ENCODE data around the gene SH3BGR. TPM values are rescaled to one million over a fixed set of nuclear protein-coding genes. Genes with fewer than 3 reads are reported as not detected.

Gene SH3BGR
- total RNA-seq, 1 experiment from 2014 or later = 5.2 TPM

DNA sequence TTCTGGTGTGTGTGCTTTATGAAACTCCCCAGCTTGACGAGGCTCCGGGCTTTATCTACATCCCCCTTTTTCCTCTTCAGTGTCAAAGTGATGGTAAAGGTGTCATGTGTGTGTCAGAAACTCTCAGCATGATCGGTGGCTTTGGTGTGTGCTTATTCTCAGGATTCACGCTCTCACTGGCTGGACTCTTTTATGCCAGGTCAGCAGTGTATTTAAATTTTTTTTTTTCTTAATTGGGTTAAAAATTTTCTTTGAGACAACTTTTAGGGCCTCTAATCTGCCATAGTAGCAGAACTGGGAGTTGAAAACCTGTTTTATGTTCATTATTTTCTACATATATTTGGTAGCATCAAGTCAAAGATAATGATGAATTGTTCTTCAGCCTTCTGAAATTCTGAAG, 21.0 kb downstream of the SH3BGR start:
- no peaks in the 10 kb centered on the region for H3K36me3 ChIP-seq
- H3K27ac ChIP-seq = no peak overlapping the region
- no peaks in the 10 kb centered on the region for H3K27me3 ChIP-seq (replicated peaks)
- DNase-seq (ENCODE audit: low read depth in 1 of 2, low spot score in 2 of 2) = no peak
- no peak overlapping the region for H3K4me3 ChIP-seq
- H3K9me3 ChIP-seq (replicated peaks) = no peaks in the 10 kb centered on the region
- no peaks in the 10 kb centered on the region for H3K4me1 ChIP-seq (replicated peaks)

DNA sequence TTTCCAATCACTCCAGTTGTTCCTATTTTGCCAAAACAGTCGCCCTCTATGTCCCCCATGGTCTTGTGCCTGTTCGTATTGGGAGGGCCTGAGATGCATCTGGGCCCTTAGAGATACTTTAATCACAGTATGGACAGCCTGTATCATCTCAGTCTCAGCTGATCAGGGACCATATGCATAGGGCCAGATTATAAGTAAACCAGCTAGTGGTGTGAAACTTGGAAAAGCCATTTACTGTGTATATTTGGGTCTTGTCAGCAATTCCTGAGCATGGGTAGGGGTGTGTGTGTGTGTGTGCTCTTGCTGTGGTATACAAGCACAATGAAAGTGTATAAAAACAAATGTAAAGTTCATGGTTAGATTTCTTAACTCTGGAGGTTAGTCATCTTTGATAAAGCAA, 22.8 kb downstream of the SH3BGR start:
- Histone ChIP-seq H3K27ac (no peak overlapping the region), H3K4me3 (no peak overlapping the region), H3K9me3 (replicated peaks) (no peaks in the 10 kb centered on the region), H3K4me1 (replicated peaks) (no peaks in the 10 kb centered on the region), H3K27me3 (replicated peaks) (no peaks in the 10 kb centered on the region), H3K36me3 (no peaks in the 10 kb centered on the region)
- no peak for DNase-seq (ENCODE audit: low read depth in 1 of 2, low spot score in 2 of 2)

DNA sequence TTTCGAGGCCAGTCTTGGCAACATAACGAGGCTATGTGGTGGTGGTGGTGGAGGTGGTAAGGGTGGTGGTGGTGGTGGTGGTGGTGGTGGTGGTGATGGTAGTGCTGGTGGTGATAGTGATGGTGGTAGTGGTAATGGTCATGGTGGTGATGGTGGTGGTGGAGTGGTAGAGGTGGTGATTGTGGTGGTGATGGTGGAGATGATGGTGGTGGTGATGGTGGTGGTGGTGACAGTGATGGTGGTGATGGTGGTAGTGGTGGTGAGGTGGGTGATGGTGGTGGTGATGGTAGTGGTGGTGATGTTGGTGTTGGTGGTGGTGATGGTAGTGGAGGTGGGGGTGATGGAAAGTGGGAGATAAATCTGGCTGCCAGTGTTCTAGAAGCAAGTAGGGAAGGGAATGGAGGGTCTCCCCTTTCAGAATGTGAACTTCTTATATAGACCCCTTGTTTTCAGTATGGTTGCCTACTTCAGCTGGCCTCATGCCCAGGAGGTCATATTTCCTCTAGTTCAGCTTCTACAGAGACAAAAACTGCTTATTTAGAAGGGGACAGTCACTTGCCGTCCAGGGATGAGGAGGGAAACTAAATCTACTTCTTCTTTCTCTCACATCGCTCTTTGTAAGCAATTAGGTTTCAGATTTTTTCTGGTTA, 27.5 kb downstream of the SH3BGR start:
- Histone ChIP-seq H3K27ac (no peak overlapping the region), H3K4me3 (no peak overlapping the region), H3K4me1 (replicated peaks) (no peaks in the 10 kb centered on the region), H3K27me3 (replicated peaks) (0 out of 2 replicates have a peak, but pooled peaks cover 3% of the 10 kb centered on the region), H3K9me3 (replicated peaks) (no peaks in the 10 kb centered on the region), H3K36me3 (no peaks in the 10 kb centered on the region)
- DNase-seq (ENCODE audit: low read depth in 1 of 2, low spot score in 2 of 2) = no peak

DNA sequence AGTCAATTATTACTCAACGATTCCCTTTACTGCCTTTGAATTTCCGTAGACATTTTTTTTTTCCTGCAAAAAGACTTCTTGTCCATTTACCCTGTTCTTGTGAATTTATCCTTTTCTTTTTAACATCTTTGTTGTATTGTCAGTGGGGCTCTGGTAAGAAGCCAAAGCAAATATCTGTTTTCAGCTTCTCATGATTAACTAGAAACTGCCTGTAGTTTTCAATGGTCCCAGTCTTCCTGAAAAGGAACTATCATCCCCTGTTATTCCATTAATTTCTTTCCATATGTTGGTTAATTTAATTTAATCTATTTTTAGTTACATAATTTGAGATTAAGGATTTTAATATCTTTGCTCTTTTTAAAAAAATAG, 28.0 kb downstream of the SH3BGR start:
- Histone ChIP-seq H3K27ac (no peak overlapping the region), H3K4me1 (replicated peaks) (no peaks in the 10 kb centered on the region), H3K4me3 (no peak overlapping the region), H3K36me3 (no peaks in the 10 kb centered on the region), H3K9me3 (replicated peaks) (no peaks in the 10 kb centered on the region), H3K27me3 (replicated peaks) (0 out of 2 replicates have a peak, but pooled peaks cover 3% of the 10 kb centered on the region)
- DNase-seq (ENCODE audit: low read depth in 1 of 2, low spot score in 2 of 2) = no peak

DNA sequence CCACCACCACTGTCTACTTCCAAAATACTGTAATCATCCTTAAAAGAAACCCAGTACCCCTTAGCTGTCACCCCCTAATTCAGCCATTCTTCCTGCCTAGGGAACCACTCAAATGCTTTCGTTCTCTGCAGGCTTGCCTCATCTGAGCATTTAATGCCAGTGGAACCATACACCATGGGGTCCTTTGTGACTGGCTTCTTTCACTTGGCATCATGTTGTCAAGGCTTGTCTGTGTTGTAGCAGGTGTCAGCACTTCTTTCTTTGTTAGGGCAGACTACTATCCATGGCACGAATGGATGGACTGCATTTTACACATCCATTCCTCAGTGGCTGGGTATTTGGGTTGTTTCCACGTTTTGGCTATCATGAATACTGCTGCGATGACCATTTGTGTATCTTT, 28.5 kb downstream of the SH3BGR start:
- no peak for DNase-seq (ENCODE audit: low read depth in 1 of 2, low spot score in 2 of 2)
- Histone ChIP-seq H3K4me3 (no peak overlapping the region), H3K36me3 (no peaks in the 10 kb centered on the region), H3K27ac (no peak overlapping the region), H3K27me3 (replicated peaks) (0 out of 2 replicates have a peak, but pooled peaks cover 3% of the 10 kb centered on the region), H3K4me1 (replicated peaks) (no peaks in the 10 kb centered on the region), H3K9me3 (replicated peaks) (no peaks in the 10 kb centered on the region)

DNA sequence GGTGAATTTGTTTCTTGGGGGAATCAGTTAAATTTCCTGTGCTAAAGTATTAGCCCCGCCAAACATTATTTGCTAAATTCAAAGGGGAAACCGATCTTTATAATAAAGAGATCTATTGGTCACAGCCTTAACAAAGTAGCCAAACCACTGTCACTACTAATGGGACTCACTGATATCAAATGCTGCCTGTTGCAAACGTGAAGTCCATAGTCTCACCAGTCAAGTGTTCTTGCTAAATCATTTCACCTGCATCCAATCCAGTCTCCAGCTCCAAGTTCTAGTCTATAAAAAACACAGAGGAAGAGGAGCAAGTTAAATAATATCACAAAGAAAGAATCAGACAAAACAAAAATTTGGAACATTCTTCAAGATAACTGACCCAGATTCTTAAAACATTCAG, 30.1 kb downstream of the SH3BGR start:
- Histone ChIP-seq H3K4me3 (no peak overlapping the region), H3K36me3 (no peaks in the 10 kb centered on the region), H3K27ac (no peak overlapping the region), H3K4me1 (replicated peaks) (no peaks in the 10 kb centered on the region), H3K27me3 (replicated peaks) (0 out of 2 replicates have a peak, but pooled peaks cover 3% of the 10 kb centered on the region), H3K9me3 (replicated peaks) (no peaks in the 10 kb centered on the region)
- no peak for DNase-seq (ENCODE audit: low read depth in 1 of 2, low spot score in 2 of 2)

DNA sequence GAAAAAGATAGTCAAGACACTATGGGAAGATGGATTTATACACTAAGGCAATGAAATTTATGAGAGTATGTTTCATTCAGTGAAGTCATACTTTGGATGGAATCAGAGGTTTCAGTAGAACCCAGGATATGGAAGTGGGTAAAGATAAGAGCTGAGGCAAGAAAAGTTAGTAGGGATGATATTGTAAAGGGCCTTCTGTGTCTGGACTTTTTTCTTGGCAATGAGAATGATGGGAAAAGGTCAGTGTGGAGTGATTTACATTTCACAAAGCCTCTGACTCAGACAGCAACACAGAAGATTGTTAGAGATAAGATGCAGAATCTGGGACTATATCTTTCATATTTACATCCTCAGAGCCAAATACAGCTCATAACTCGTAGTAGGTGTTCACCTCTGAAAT, 32.1 kb downstream of the SH3BGR start:
- Histone ChIP-seq H3K36me3 (no peaks in the 10 kb centered on the region), H3K4me1 (replicated peaks) (no peaks in the 10 kb centered on the region), H3K27me3 (replicated peaks) (0 out of 2 replicates have a peak, but pooled peaks cover 3% of the 10 kb centered on the region), H3K27ac (no peak overlapping the region), H3K4me3 (no peak overlapping the region), H3K9me3 (replicated peaks) (no peaks in the 10 kb centered on the region)
- no peak for DNase-seq (ENCODE audit: low read depth in 1 of 2, low spot score in 2 of 2)

DNA sequence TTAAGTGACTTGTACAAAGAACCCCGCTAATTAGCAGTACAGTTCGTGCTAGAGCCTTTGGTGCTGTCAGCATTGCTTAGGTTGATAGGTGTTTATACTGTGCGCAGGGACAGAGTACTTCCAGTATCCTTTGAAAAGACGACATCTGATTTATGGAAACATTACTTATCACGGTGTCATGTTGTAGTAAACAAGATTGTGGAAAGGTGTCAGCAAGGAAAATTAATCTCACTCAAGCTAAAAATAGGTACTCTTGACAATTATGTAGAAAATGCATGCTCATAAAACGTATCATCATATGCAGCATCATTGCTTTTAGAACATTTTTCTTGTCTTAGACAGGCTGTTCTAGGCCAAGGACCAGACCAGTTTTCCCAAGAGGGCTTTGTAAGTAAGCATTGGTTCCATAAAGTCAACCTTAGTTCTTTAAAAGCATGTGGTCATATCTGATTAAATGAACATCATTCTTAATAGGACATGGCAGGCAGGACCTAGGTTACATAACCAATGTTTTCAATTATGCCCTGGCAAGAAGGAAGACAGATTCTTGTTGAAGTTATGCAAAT, 33.0 kb downstream of the SH3BGR start:
- H3K4me1 ChIP-seq (replicated peaks) = no peaks in the 10 kb centered on the region
- H3K27ac ChIP-seq = no peak overlapping the region

DNA sequence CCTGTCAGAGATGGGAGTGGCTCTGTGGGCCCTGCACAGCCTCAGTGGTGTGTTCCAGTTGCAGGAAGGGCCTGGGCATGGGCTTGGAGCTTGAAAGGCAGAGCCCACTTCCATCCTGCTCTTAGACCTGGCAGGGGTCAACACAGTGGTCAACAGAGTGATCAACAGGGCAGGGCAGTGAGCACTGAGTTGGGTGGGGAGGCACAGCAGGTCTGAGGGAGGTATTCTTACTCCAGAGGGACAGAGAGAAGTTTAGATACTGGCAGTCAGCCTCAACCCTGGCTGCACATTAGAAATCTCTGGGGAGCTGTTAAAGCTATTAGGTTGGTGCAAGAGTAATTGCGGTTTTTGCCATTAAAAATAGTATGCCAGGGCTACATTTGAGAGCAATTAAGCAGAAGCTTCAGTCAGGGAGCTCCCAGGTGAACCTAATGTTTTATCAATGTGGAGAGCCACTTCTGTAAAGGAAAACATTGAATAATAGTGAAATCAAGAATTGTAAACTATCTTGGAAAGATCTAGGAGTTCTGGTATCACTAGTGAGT, 37.7 kb downstream of the SH3BGR start:
- H3K27ac ChIP-seq = no peak overlapping the region
- no peak overlapping the region for H3K4me3 ChIP-seq
- no peaks in the 10 kb centered on the region for H3K4me1 ChIP-seq (replicated peaks)
- H3K36me3 ChIP-seq = no peaks in the 10 kb centered on the region
- no peaks in the 10 kb centered on the region for H3K9me3 ChIP-seq (replicated peaks)
- no peaks in the 10 kb centered on the region for H3K27me3 ChIP-seq (replicated peaks)
- no peak for DNase-seq (ENCODE audit: low read depth in 1 of 2, low spot score in 2 of 2)

More for the DNA sequence above, 33.0 kb downstream of the SH3BGR start:
- no peak for DNase-seq (ENCODE audit: low read depth in 1 of 2, low spot score in 2 of 2)
- no peaks in the 10 kb centered on the region for H3K36me3 ChIP-seq
- 0 out of 2 replicates have a peak, but pooled peaks cover 3% of the 10 kb centered on the region for H3K27me3 ChIP-seq (replicated peaks)
- H3K4me3 ChIP-seq = no peak overlapping the region
- H3K9me3 ChIP-seq (replicated peaks) = no peaks in the 10 kb centered on the region

DNA sequence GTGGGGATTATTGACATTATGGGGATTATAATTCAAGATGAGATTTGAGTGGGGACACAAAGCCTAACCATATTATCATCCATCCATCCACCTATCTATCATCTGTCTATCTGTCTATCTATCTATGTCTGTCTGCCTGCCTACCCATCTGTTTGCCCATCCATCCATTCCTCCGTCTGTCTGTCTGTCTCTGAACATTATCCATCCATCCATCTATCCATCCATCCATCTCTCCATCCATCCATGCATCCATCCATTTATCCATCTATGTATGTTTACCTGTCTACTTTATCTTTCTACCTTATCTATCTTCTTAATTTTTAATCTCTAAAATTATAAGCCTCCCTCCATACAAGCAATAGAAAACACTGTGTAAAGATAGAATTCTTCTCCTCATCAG, 47.4 kb downstream of the SH3BGR start:
- H3K27me3 ChIP-seq (replicated peaks) = no peaks in the 10 kb centered on the region
- no peaks in the 10 kb centered on the region for H3K36me3 ChIP-seq
- H3K9me3 ChIP-seq (replicated peaks) = no peaks in the 10 kb centered on the region
- no peaks in the 10 kb centered on the region for H3K4me1 ChIP-seq (replicated peaks)
- no peak overlapping the region for H3K27ac ChIP-seq
- H3K4me3 ChIP-seq = no peak overlapping the region
- no peak for DNase-seq (ENCODE audit: low read depth in 1 of 2, low spot score in 2 of 2)

DNA sequence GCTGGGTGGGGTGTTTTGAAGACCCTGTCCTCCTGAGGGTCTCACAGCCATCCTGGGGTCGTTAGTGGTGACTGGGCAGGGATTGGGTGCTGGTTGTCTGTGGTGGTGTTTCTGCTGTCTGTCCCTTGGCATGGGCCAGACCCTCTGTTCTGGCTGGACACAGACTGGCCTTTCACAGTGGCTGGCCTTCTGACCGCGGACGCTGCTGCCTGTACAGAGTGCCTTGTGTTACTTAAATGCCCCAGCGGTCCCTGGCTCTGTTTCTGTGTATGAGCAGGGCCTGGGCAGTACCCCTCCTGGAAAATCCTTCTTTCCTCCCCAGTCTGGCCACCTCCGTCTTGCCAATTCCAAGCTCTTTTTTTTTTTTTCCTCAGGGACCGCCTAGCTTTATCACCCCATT, 50.9 kb downstream of the SH3BGR start:
- no peaks in the 10 kb centered on the region for H3K4me1 ChIP-seq (replicated peaks)

DNA sequence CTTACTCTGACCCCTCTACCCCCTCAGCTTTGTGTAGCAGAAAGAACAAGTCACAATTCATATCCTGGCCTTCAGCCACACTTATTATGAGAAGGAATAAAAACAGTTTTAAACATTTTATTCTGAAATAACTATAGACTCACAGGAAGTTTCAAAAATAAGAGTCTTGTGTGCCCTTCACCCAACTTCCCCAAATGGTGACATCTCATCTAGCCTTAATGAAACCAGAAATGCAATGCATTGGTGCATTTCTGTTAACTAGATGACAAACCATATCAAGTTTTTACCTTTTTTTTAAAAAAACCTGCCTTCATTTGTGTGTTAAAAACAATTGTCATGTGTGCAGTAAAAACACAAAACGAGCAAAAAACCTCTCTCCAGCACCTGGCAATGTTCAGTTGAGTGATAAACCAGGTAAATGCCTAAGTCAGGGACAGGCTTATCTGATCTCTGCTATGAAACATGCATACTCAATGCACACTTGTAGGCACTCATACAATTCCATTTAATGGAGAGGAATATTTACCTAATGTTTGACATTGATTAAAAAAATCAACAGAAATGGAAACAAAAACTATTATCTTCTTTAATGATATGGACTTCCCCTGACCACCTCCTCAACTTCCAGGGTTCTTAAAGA, 51.5 kb downstream of the SH3BGR start:
- no peak overlapping the region for H3K4me3 ChIP-seq
- no peak for DNase-seq (ENCODE audit: low read depth in 1 of 2, low spot score in 2 of 2)
- no peaks in the 10 kb centered on the region for H3K9me3 ChIP-seq (replicated peaks)
- H3K27me3 ChIP-seq (replicated peaks) = no peaks in the 10 kb centered on the region
- no peaks in the 10 kb centered on the region for H3K4me1 ChIP-seq (replicated peaks)
- no peak overlapping the region for H3K27ac ChIP-seq
- no peaks in the 10 kb centered on the region for H3K36me3 ChIP-seq

More for the DNA sequence above, 50.9 kb downstream of the SH3BGR start:
- H3K36me3 ChIP-seq = no peaks in the 10 kb centered on the region
- no peaks in the 10 kb centered on the region for H3K27me3 ChIP-seq (replicated peaks)
- H3K27ac ChIP-seq = no peak overlapping the region
- no peak for DNase-seq (ENCODE audit: low read depth in 1 of 2, low spot score in 2 of 2)
- no peak overlapping the region for H3K4me3 ChIP-seq
- H3K9me3 ChIP-seq (replicated peaks) = no peaks in the 10 kb centered on the region

DNA sequence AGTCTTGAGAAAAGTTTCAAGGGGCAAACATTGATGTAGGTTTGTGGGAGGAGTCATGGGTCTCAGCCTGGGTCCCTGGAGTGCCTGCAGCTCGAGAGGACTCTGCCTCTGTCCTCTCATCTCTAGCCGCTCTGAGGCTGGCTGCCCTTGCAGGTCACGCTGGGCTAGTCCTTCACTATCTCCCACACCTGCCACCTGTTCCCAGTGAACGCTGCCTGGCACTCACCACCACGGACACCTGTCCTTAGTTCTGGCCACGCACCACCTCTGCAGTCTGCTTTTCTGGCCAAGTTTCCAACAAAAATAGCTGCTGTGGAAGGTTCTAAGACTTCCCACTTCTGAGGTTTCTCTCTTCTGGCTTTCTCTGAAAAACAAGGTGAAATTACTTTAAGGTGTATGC, 52.5 kb downstream of the SH3BGR start:
- H3K4me1 ChIP-seq (replicated peaks) = no peaks in the 10 kb centered on the region
- no peak overlapping the region for H3K27ac ChIP-seq
- no peak overlapping the region for H3K4me3 ChIP-seq
- H3K9me3 ChIP-seq (replicated peaks) = no peaks in the 10 kb centered on the region
- no peak for DNase-seq (ENCODE audit: low read depth in 1 of 2, low spot score in 2 of 2)
- H3K27me3 ChIP-seq (replicated peaks) = no peaks in the 10 kb centered on the region
- H3K36me3 ChIP-seq = no peaks in the 10 kb centered on the region

DNA sequence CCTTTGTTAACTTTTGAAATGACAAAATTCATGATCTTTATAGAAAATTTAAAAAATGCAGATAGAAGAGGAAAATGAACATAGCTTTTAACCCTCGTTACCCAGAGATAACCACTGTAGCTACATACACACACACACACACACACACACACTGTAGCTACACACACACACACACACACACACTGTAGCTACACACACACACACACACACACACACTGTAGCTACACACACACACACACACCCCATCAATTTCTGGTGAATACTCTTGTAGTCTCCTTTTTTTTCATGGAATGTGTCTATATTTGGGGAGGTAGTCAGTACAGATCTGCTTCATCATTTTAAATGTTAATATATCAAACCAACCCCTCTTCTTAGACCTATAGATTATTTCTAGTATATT, 58.5 kb downstream of the SH3BGR start:
- Histone ChIP-seq H3K36me3 (no peaks in the 10 kb centered on the region), H3K27ac (no peak overlapping the region), H3K9me3 (replicated peaks) (no peaks in the 10 kb centered on the region), H3K27me3 (replicated peaks) (no peaks in the 10 kb centered on the region), H3K4me3 (no peak overlapping the region), H3K4me1 (replicated peaks) (no peaks in the 10 kb centered on the region)
- DNase-seq (ENCODE audit: low read depth in 1 of 2, low spot score in 2 of 2) = no peak

Measured in SJSA1 (cell line).